Esophagus mucosa (tissue), 1 donor: ENCODE data around the gene CTAG1B. TPM values are rescaled to one million over a fixed set of nuclear protein-coding genes. Genes with fewer than 3 reads are reported as not detected.
"Not testable (repeated sequence)": the region's sequence is repeated elsewhere in the genome, so short reads cannot be mapped to it uniquely, and the experiment has no call there.

Experiments used
- ATAC-seq: fragments of 200-7000 bp; cut with Tn5 transposase; one replicate; pipeline ENCODE4 v1.9.1; 2020
- total RNA-seq: library from RNA; stranded (reverse); gene quantifications from one replicate; pipeline ENCODE4 v1.2.4, GENCODE V29; 2023
- donor health status: DM: yes; HTN: yes; CAD: no.

CTAG1B gene
- total RNA-seq, 1 donor from 2014 or later: not detected

DNA sequence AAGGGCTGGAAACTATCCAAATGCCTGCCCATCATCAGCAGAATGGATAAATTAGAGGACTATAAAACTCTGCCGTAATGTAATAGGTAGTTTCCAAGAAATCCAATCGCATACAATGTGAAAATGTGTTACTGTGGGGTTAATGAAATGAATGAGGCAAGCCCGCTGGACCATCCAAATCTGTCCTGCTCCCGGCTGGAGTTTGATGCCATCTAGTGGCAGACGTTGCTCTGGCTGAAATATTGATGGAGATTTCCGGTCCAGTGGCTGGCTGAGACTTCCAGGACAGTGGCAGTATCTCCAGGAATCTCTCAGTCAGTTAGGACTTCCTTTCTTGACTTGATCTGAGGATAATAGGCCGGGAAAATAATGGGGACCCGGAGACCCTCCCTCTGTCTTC lies 36.1 kb downstream of the CTAG1B start:
- ATAC-seq: not testable (repeated sequence)

DNA sequence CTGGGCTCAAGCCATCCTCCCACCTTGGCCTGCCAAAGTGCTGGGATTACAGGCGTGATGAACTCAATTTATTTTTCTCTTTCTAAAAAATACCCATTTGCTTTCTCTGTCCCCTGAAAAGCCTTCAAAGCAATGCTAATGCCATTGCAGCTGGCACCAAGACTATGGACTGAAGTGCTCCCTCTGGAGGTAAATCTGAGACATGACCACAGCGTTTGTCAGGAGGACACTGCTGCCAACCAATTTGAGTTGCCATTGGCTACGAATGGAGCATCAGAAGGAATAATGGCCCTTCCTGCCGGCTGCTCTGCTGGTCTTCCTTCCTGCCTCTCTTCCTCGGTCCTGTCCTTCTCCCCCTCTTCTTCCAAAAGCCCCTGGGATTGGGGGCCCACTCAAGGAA lies 44.0 kb downstream of the CTAG1B start:
- ATAC-seq: peak; percentile 55

DNA sequence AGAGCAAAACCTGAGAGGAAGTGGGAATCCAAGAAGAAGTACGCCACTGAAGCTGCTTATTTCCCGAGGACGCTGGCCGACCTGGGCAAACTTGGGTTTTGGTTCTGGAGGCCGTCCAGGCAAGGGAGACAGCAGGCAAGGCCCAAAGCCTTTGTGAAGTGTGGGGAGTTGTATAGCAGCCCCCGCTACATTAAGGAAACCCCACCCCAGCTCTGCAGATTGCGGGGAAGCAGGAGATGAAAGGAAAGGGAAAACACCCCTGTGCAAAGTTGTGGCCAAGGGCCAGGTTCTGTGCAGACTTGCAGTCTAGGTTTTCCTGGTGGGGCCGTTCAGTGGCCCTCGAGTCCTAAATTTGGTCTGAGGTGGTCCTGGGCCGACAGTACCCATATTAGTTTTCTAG lies 46.0 kb downstream of the CTAG1B start:
- not testable (repeated sequence) for ATAC-seq

DNA sequence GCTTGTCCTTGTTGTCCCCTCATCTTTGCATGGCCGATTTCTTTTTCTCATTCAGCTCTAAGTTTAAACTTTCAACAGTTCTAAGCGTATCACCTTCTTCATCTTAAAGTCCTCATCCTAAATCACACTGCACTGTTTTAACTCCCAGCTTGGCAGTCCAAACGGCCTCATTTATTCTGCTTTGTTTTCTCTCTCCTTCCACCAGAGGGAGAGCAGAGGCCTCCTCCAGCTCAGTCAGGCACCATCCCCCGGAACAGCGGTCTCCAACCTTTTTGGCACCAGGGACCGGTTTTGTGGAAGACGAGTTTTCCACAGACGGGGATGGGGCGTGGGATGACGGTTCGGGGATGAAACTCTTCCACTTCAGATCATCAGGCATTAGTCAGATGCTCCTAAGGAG lies 48.7 kb downstream of the CTAG1B start:
- ATAC-seq: not testable (repeated sequence)

Other genes with a start within 250 kb of the CTAG1B start
- gene FLNA, start 244.6 kb downstream of the CTAG1B start, total RNA-seq: 417 TPM
- 49.3 TPM for gene EMD, start 240.0 kb downstream of the CTAG1B start, total RNA-seq
- gene RPL10, start 220.9 kb downstream of the CTAG1B start, total RNA-seq: 2,565 TPM
- 22.8 TPM for gene DNASE1L1, start 210.0 kb downstream of the CTAG1B start, total RNA-seq
- gene TAFAZZIN, start 207.7 kb downstream of the CTAG1B start, total RNA-seq: 18.1 TPM
- 63.2 TPM for gene ATP6AP1, start 190.6 kb downstream of the CTAG1B start, total RNA-seq
- 33.8 TPM for gene GDI1, start 182.1 kb downstream of the CTAG1B start, total RNA-seq
- gene FAM50A, start 175.1 kb downstream of the CTAG1B start, total RNA-seq: 17.9 TPM
- gene PLXNA3, start 161.0 kb downstream of the CTAG1B start, total RNA-seq: 7.1 TPM
- 15.1 TPM for gene LAGE3, start 140.0 kb downstream of the CTAG1B start, total RNA-seq
- 32.3 TPM for gene UBL4A, start 132.7 kb downstream of the CTAG1B start, total RNA-seq
- 20.6 TPM for gene SLC10A3, start 128.7 kb downstream of the CTAG1B start, total RNA-seq
- 40.6 TPM for gene FAM3A, start 103.0 kb downstream of the CTAG1B start, total RNA-seq
- gene G6PD, start 72.4 kb downstream of the CTAG1B start, total RNA-seq: 75.4 TPM
- gene IKBKG, start 71.7 kb downstream of the CTAG1B start, total RNA-seq: 16.1 TPM
- gene CTAG1A, start 34.1 kb downstream of the CTAG1B start, total RNA-seq: not detected
- not detected for gene CTAG2, start 34.3 kb upstream of the CTAG1B start, total RNA-seq
- gene GAB3, start 131.8 kb upstream of the CTAG1B start, total RNA-seq: 0.52 TPM
- 44.8 TPM for gene DKC1, start 143.6 kb upstream of the CTAG1B start, total RNA-seq
- 6.3 TPM for gene MPP1, start 186.2 kb upstream of the CTAG1B start, total RNA-seq
- gene SMIM9, start 215.4 kb upstream of the CTAG1B start, total RNA-seq: not detected